Endometrium (tissue), 2 donors: Measurements from ENCODE around the gene SNRNP70.

Experiments used
- FAIRE-seq: peaks from 2 replicates; lab custom pipeline; 2012; peaks lifted over from hg19 to GRCh38; lab: Jason Lieb, UNC
- donor health status: control.
- donor health status: control.

SNRNP70 gene

GRCh38 chr19:49101160-49101559 lies 15.9 kb downstream of the SNRNP70 start:
- FAIRE-seq: no peak

DNA sequence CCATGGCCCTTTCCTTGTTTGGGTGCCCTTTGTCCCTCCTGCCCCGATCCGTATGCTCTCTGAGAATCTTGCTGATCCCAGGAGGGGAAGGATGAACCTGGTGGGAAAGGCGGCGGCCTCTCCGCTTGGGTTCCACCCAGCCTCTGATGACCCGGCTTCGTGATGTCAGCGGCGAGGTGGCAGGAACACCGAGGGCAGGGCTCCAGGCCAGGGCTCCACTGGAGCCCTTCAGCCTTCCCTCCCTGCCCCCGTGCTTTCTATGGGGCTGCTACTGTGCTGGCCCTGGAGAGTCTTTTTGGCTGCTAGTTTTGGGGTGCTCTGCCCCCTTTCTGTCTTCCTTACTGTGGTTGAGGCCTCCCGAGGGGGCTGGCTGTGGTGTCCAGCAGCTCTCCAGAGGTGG lies 17.1 kb downstream of the SNRNP70 start:
- FAIRE-seq: no peak

DNA sequence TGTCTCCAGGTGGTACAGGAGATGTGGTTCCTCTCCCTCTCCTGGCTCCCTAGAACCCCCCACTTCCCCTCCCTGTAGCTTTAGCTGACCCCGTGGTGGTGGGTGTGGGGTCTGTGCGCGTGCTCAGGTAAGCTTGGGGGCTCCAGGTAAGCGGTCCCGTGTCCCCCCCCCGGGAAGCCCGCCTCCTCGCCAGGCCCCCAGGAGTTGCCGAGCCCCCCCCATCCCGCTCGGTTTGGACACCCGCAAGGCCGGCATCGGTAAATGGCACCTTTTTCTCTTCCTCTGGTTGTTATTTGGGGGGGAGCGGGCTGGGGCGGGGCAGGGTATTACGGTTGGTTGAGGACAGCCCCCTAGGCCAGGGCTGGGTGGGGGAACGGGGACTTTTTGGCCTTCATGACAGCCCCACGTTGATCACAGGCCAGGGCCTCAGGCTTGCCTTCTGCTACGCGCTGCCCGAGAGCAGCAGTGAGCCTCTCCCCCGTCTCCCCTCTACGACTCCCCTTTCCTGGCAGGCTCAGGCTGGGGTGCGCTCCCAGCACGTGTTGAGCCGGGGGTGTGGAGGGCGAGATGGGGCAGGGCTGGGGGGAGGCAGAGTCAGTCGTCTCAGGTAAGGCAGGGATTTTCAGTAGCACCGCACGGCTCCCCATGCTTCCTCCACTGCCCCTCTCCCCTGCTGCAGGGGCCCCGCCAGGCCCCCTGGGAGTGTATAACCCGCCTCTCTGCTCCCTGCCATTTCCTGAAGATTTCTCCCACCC lies 18.3 kb downstream of the SNRNP70 start:
- no peak for FAIRE-seq

DNA sequence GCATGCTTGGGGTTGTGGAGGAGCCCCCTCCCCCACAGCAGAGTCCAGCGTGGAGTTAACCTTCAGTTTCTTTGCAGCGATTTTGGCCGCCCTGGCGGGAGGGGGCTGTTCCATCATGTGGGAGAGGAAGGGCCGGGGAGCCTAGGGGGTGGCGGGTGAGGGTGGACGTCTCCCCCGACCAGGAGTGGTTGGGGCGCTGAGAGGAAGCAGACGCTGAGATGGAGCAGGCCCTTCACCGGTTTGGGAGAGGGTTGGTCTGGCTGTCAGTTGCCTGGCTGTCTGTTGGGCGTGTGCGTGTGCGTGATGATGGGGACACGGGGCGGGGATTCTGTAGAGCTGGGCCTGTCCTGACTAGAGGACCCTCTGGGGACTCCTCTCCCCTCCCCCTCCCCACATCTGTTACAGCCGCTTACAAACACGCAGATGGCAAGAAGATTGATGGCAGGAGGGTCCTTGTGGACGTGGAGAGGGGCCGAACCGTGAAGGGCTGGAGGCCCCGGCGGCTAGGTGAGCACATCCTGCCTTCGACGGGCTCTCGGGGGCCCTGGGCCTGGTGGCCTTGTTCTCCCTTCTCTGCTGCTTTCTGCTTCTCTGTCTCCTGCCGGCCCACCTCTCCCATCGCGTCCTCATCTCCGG lies 19.1 kb downstream of the SNRNP70 start:
- no peak for FAIRE-seq

DNA sequence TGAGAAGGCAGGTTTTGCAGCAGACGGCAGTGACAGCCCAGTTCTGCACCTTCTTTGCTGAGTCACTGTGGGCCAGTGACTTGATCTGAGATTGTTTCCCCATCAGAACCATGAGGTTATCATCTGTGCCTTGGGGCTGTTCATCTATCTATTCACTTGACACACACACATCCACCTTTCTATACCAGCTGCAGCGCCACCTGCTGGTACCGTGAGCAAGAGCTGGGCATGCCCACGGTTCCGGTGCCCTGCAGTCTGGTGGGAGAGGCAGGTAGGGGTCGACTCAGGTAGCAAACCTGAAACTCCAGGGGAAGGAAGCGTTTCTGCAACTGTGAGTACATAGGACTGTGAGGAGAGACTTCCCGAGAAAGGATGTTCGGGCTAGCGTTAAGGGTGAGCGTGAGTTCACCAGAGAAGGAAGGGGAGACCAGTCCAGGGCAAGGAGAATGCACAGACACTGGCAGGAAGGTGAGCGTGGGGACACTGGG lies 21.4 kb downstream of the SNRNP70 start:
- no peak for FAIRE-seq

- FAIRE-seq: no peak
Observed at GRCh38 chr19:49107625-49108459, 22.6 kb downstream of the SNRNP70 start.

- no peak for FAIRE-seq
Observed at GRCh38 chr19:49109051-49109450, 23.8 kb downstream of the SNRNP70 start.

GRCh38 chr19:49109569-49110233 lies 24.4 kb downstream of the SNRNP70 start:
- no peak for FAIRE-seq

- no peak for FAIRE-seq
Observed at GRCh38 chr19:49110567-49110966, 25.3 kb downstream of the SNRNP70 start.

DNA sequence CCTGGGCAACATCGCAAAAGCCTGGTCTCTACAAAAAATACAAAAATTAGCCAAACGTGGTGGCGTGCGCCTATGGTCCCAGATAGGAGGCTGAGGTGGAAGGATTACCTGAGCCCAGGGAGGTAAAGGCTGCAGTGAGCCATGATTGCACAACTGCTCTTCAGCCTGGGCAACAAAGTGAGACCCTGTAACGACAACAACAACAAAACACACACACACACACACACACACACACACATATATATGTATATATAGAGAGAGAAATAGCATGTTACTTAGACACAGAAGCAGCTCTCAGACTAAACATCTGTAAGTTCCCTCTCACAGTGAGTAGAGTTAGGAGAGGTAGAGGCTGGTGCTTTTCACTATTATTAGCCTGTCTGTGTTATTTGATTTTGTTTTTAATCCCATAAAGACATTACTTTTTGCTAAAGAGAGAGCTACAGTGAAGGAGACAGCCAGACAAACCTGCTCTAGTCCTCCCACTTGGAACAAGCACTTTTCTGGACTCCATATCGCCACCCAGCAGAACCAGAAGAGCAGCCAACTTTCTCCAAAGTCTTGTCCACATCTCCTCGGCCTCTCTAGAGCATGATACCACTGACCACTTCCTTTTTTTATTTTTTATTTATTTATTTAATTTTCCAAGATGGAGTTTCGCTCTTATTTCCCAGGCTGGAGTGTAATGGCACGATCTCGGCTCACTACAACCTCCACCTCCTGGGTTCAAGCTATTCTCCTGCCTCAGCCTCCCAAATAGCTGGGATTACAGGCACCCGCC lies 26.2 kb downstream of the SNRNP70 start:
- no peak for FAIRE-seq

- no peak for FAIRE-seq
Observed at GRCh38 chr19:49113762-49114629, 28.7 kb downstream of the SNRNP70 start, which contains the start of gene LIN7B. LIN7B (plus strand) TSS chr19:49114370; CDS start chr19:49114405, 35 bp downstream.

GRCh38 chr19:49114630-49115363 lies 29.5 kb downstream of the SNRNP70 start:
- FAIRE-seq: no peak

GRCh38 chr19:49116544-49116943 lies 31.3 kb downstream of the SNRNP70 start:
- no peak for FAIRE-seq

DNA sequence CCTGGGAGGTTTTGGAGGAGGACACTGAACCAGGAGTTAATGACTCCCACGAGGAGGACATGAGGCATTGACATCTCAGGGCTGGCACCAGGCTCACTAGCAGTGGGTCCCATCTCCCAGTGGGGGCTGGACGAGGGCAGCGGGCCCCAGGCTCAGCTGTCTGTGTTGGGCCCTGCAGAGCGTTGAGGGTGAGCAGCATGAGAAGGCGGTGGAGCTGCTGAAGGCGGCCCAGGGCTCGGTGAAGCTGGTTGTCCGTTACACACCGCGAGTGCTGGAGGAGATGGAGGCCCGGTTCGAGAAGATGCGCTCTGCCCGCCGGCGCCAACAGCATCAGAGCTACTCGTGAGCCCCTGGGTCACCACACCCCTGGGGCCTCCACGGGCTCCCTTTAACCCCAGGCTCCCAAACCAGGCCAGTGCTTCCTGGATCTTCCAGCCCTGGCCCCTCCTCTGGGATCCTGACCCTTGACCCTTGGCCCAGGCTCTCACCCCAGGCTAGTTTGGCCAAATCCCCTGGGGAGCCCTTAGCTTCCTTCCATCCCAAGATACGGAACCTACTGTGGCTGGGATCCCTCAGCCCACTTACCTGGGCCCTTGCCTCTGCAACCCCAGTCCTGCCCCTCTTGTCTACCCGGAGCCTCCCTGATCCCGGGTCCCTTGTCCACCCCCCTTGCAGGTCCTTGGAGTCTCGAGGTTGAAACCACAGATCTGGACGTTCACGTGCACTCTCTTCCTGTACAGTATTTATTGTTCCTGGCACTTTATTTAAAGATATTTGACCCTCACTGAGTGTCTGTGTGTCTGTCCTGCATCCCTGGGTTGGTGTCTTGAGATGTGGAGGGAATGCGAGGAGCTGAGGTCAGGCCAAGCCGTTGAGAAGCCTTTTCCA lies 32.7 kb downstream of the SNRNP70 start:
- no peak for FAIRE-seq

GRCh38 chr19:49118565-49119410 lies 33.5 kb downstream of the SNRNP70 start, which contains the start of gene C19orf73:
C19orf73 (minus strand) TSS chr19:49119143; CDS start chr19:49119022, 121 bp downstream.
- no peak for FAIRE-seq

DNA sequence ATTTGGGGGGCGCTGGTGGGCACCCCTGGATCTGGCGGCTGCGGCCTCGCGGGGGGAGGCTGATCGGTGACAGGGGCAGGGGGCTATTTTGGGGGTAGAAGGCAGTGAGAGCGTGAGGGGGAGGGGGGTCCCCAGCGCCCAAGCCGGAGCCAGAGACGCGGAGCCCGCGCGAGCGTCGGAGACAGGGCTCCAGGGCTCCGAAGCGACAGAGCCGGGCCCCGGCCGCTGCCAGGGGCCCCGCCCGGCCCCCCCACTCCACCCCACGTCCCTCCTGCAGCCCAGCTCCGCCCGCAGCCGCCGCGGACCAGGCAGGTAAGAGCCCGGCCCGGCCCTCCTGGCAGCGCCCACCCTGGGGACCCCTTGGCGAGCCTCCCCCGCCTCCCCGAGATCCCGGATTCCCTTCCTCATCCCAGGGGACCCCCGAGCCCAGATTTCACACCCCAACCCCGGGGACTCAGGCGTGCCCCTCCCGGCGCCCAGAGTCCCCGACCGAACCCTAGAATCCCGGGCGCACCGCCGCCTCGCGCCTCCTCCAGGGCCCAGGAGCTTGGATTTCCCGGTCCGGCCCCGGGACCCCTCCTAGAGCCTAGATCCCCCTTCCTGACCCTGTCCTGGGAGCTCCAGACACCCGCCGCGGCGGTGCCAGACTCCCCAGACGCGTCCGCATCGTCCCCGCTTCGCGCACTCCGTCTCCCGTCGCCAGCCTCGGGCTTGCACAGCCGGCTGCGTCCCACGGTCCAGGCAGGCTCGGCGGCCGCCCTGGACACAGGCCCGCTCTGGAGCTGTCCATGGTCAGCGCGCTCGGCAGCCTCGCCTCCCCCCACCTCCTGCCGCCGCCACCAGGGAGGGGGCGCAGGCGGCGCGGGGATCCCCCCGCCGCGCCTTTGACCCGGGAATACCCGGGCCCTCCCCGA lies 34.4 kb downstream of the SNRNP70 start, which contains the start of gene PPFIA3:
Gene PPFIA3 (plus strand): TSS at position 134 of the 914 bp plus-strand sequence. CDS start 8,330 bp downstream, outside the sequence.
- FAIRE-seq: no peak
